DMS 273 treated with DMSO at 0.1 percent for 48 hours (cell line): ENCODE measurements around the gene RUNX2.

Experiments used
- DNase-seq: peaks from one replicate; lab custom pipeline; 2025; lab: John Stamatoyannopoulos, UW

The RUNX2 gene

GRCh38 chr6:45518013-45518720 lies 190.0 kb downstream of the RUNX2 start:
- no peak for DNase-seq

- no peak for DNase-seq
Observed at GRCh38 chr6:45521226-45521625, 193.1 kb downstream of the RUNX2 start.

GRCh38 chr6:45522486-45522885 lies 194.4 kb downstream of the RUNX2 start:
- no peak for DNase-seq

GRCh38 chr6:45527210-45527609 lies 199.1 kb downstream of the RUNX2 start:
- no peak for DNase-seq

- no peak for DNase-seq
Observed at GRCh38 chr6:45531999-45532595, 204.0 kb downstream of the RUNX2 start.

- no peak for DNase-seq
Observed at GRCh38 chr6:45532721-45533210, 204.6 kb downstream of the RUNX2 start.

GRCh38 chr6:45533386-45533785 lies 205.3 kb downstream of the RUNX2 start:
- no peak for DNase-seq

- no peak for DNase-seq
Observed at GRCh38 chr6:45535933-45536332, 207.8 kb downstream of the RUNX2 start.

GRCh38 chr6:45537539-45537938 lies 209.4 kb downstream of the RUNX2 start:
- DNase-seq, result no peak

- no peak for DNase-seq
Observed at GRCh38 chr6:45538641-45539547, 210.8 kb downstream of the RUNX2 start.

- no peak for DNase-seq
Observed at GRCh38 chr6:45540375-45540920, 212.3 kb downstream of the RUNX2 start.

- no peak for DNase-seq
Observed at GRCh38 chr6:45541934-45542333, 213.8 kb downstream of the RUNX2 start.

- DNase-seq, result no peak
Observed at GRCh38 chr6:45543298-45544235, 215.4 kb downstream of the RUNX2 start.

- no peak for DNase-seq
Observed at GRCh38 chr6:45545416-45545815, 217.3 kb downstream of the RUNX2 start.

GRCh38 chr6:45548657-45549515 lies 220.8 kb downstream of the RUNX2 start:
- DNase-seq, result no peak

GRCh38 chr6:45552536-45552935 lies 224.4 kb downstream of the RUNX2 start:
- DNase-seq, result no peak

GRCh38 chr6:45553730-45554344 lies 225.7 kb downstream of the RUNX2 start:
- no peak for DNase-seq

GRCh38 chr6:45554591-45554990 lies 226.5 kb downstream of the RUNX2 start:
- DNase-seq, result no peak

- no peak for DNase-seq
Observed at GRCh38 chr6:45555981-45556771, 228.0 kb downstream of the RUNX2 start.
